WTC11 (cell line): ENCODE results near the gene WFS1. TPM values are rescaled to one million over a fixed set of nuclear protein-coding genes. Genes with fewer than 3 reads are reported as not detected.

Experiments used
- ATAC-seq: fragments of 200-7000 bp; cut with Tn5 transposase; 2 replicates; pipeline ENCODE4 v1.10.0; 2021; ENCODE audit warnings: mild to moderate bottlenecking, moderate library complexity
- CTCF ChIA-PET: fragments of 300-600 bp; sonication (Branson Sonifier 250); formaldehyde crosslinking; loops from one replicate; lab custom pipeline; 2021; ENCODE audit warnings: antibody characterized with exemption; lab: Charles Lee
- POLR2A ChIA-PET: fragments of 350-600 bp; sonication (Branson Sonifier 250); formaldehyde crosslinking; loops from one replicate; lab custom pipeline; 2021; ENCODE audit warnings: antibody characterized with exemption; lab: Charles Lee
- DNase-seq: peaks from one replicate; pipeline ENCODE4 v3.0.0; 2021; ENCODE audit warnings: low spot score
- H3K27ac Mint-ChIP-seq: 2 replicates; pipeline ENCODE4 v1.8.0; 2021; ENCODE audit warnings: mixed read lengths
- H3K27me3 Mint-ChIP-seq: 2 replicates; pipeline ENCODE4 v1.8.0; 2021; ENCODE audit warnings: low read depth, mild to moderate bottlenecking, moderate library complexity, mixed read lengths
- H3K36me3 Mint-ChIP-seq: 2 replicates; pipeline ENCODE4 v1.8.0; 2021; ENCODE audit warnings: mixed read lengths
- H3K4me1 Mint-ChIP-seq: 2 replicates; pipeline ENCODE4 v1.8.0; 2022; ENCODE audit warnings: mixed read lengths
- H3K4me3 Mint-ChIP-seq: 2 replicates; pipeline ENCODE4 v1.8.0; 2021; ENCODE audit warnings: mild to moderate bottlenecking, moderate library complexity, mixed read lengths
- H3K9me3 Mint-ChIP-seq: 2 replicates; pipeline ENCODE4 v1.8.0; 2021; ENCODE audit warnings: mixed read lengths
- CREM ChIP-seq: sonication (generic); formaldehyde crosslinking; IDR thresholded peaks from 2 replicates; pipeline ENCODE4 v1.8.1; 2022; ENCODE audit warnings: mild to moderate bottlenecking, missing genetic modification reagents, moderate library complexity
- CTCF ChIP-seq: fragments of 200-600 bp; IDR thresholded peaks from 2 replicates; pipeline ENCODE4 v1.8.0; 2022; ENCODE audit warnings: antibody characterized with exemption
- EMX1 ChIP-seq: fragments of 250-450 bp; sonication (Bioruptor Pico); IDR thresholded peaks from 2 replicates; pipeline ENCODE4 v1.8.0; 2021; ENCODE audit warnings: mild to moderate bottlenecking
- GABPB1 ChIP-seq: sonication (generic); formaldehyde crosslinking; IDR thresholded peaks from 2 replicates; pipeline ENCODE4 v1.8.1; 2023; ENCODE audit warnings: mild to moderate bottlenecking, missing genetic modification reagents
- MAX ChIP-seq: sonication (generic); formaldehyde crosslinking; IDR thresholded peaks from 2 replicates; pipeline ENCODE4 v1.8.0; 2022; ENCODE audit warnings: mild to moderate bottlenecking, missing genetic modification reagents
- MLX ChIP-seq: sonication (generic); formaldehyde crosslinking; IDR thresholded peaks from 2 replicates; pipeline ENCODE4 v1.8.1; 2023; ENCODE audit warnings: mild to moderate bottlenecking, missing genetic modification reagents, moderate library complexity
- MXD4 ChIP-seq: fragments of 250-450 bp; sonication (Bioruptor Pico); IDR thresholded peaks from 2 replicates; pipeline ENCODE4 v1.8.0; 2021; ENCODE audit warnings: mild to moderate bottlenecking, moderate library complexity, borderline replicate concordance
- MYBL2 ChIP-seq: sonication (generic); formaldehyde crosslinking; IDR thresholded peaks from 2 replicates; pipeline ENCODE4 v1.8.1; 2023; ENCODE audit warnings: mild to moderate bottlenecking, moderate library complexity, missing genetic modification reagents
- NR1H2 ChIP-seq: sonication (generic); formaldehyde crosslinking; IDR thresholded peaks from 2 replicates; pipeline ENCODE4 v1.9.0; 2021; ENCODE audit warnings: mild to moderate bottlenecking, moderate library complexity, missing genetic modification reagents
- NR3C1 ChIP-seq: sonication (generic); formaldehyde crosslinking; conservative IDR thresholded peaks from 2 replicates; pipeline ENCODE4 v1.8.1; 2023; ENCODE audit warnings: low read depth, mild to moderate bottlenecking, missing genetic modification reagents
- OVOL2 ChIP-seq: fragments of 250-450 bp; sonication (Bioruptor Pico); IDR thresholded peaks from 2 replicates; pipeline ENCODE4 v1.9.0; 2021; ENCODE audit warnings: mild to moderate bottlenecking, borderline replicate concordance
- RELA ChIP-seq: sonication (generic); formaldehyde crosslinking; IDR thresholded peaks from 2 replicates; pipeline ENCODE4 v1.8.1; 2022; ENCODE audit warnings: missing genetic modification reagents, mild to moderate bottlenecking, borderline replicate concordance
- TEAD1 ChIP-seq: sonication (generic); formaldehyde crosslinking; IDR thresholded peaks from 2 replicates; pipeline ENCODE4 v1.8.0; 2022; ENCODE audit warnings: mild to moderate bottlenecking, missing genetic modification reagents
- TEAD4 ChIP-seq: sonication (generic); formaldehyde crosslinking; IDR thresholded peaks from 2 replicates; pipeline ENCODE4 v1.8.0; 2022; ENCODE audit warnings: mild to moderate bottlenecking, missing genetic modification reagents
- ZBTB21 ChIP-seq: sonication (generic); formaldehyde crosslinking; IDR thresholded peaks from 2 replicates; pipeline ENCODE4 v1.8.1; 2023; ENCODE audit warnings: mild to moderate bottlenecking, missing genetic modification reagents, borderline replicate concordance
- ZNF219 ChIP-seq: sonication (generic); formaldehyde crosslinking; IDR thresholded peaks from 2 replicates; pipeline ENCODE4 v1.8.0; 2023; ENCODE audit warnings: missing genetic modification reagents, mild to moderate bottlenecking, borderline replicate concordance
- ZNF232 ChIP-seq: sonication (generic); formaldehyde crosslinking; IDR thresholded peaks from 2 replicates; pipeline ENCODE4 v1.8.0; 2022; ENCODE audit warnings: mild to moderate bottlenecking, missing genetic modification reagents
- ZNF263 ChIP-seq: sonication (generic); formaldehyde crosslinking; IDR thresholded peaks from 2 replicates; pipeline ENCODE4 v1.8.1; 2022; ENCODE audit warnings: low read depth, mild to moderate bottlenecking, moderate library complexity, missing genetic modification reagents
- ZNF416 ChIP-seq: fragments of 250-450 bp; sonication (Bioruptor Pico); IDR thresholded peaks from 2 replicates; pipeline ENCODE4 v1.9.0; 2021; ENCODE audit warnings: mild to moderate bottlenecking, inconsistent platforms
- ZNF423 ChIP-seq: fragments of 250-450 bp; sonication (Bioruptor Pico); IDR thresholded peaks from 2 replicates; pipeline ENCODE4 v2.1.2; 2022; ENCODE audit warnings: mild to moderate bottlenecking, moderate library complexity
- total RNA-seq: library from RNA; stranded (reverse); gene quantifications from 3 replicates; pipeline ENCODE4 v1.2.3, GENCODE V29; 2021
- TF ChIP-seq, protein P1 (sequence below): fragments of 250-450 bp; sonication (Bioruptor Pico); IDR thresholded peaks from 2 replicates; pipeline ENCODE4 v1.9.0; 2021; ENCODE audit warnings: moderate library complexity, mild to moderate bottlenecking, inconsistent platforms, borderline replicate concordance
- TF ChIP-seq, protein P2 (sequence below): sonication (generic); formaldehyde crosslinking; IDR thresholded peaks from 2 replicates; pipeline ENCODE4 v1.8.1; 2022; ENCODE audit warnings: low read depth, mild to moderate bottlenecking, moderate library complexity, missing genetic modification reagents, borderline replicate concordance
- TF ChIP-seq, protein P3 (sequence below): sonication (generic); formaldehyde crosslinking; IDR thresholded peaks from 2 replicates; pipeline ENCODE4 v1.8.1; 2023; ENCODE audit warnings: mild to moderate bottlenecking, missing genetic modification reagents
- TF ChIP-seq, protein P4 (sequence below): sonication (generic); formaldehyde crosslinking; IDR thresholded peaks from 2 replicates; pipeline ENCODE4 v1.8.0; 2022; ENCODE audit warnings: mild to moderate bottlenecking, missing genetic modification reagents
- TF ChIP-seq, protein P5 (sequence below): sonication (generic); formaldehyde crosslinking; IDR thresholded peaks from 2 replicates; pipeline ENCODE4 v1.8.1; 2022; ENCODE audit warnings: missing genetic modification reagents, borderline replicate concordance

Gene WFS1
- total RNA-seq, 1 experiment from 2014 or later, result 34.7 TPM

DNA sequence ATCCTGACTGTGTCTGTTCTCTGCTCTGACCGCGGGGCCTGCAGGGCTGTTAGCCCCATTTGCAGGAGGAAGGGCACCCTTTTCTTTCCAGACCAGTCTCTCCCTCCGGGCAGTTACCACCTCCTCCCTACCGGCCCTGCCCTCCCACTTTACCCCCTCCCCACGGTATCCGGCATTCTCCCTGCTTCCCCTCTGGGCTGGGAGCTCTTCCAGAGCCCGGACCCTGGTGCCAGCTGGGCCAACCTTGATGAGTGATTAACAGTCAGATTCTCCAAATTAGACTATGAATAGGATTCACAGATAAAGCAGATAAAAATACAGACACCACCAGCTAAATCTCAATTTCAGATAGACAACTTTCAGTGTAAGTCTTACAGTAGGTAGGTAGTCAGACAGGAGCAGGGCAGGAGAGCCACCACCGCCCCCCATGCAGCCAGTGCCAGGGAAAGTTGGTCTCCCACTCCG, 23.4 kb upstream of the WFS1 start:
- TF ChIP-seq MYBL2 (no peak), MLX (no peak), TEAD1 (CRISPR knock-in tag) (no peak), ZNF423 (CRISPR knock-in tag) (no peak), CTCF (no peak), ZNF232 (CRISPR knock-in tag) (no peak), CREM (CRISPR knock-in tag) (no peak), MXD4 (CRISPR knock-in tag) (no peak), MAX (CRISPR knock-in tag) (no peak), ZNF416 (no peak)
- TF ChIP-seq, protein P1, sequence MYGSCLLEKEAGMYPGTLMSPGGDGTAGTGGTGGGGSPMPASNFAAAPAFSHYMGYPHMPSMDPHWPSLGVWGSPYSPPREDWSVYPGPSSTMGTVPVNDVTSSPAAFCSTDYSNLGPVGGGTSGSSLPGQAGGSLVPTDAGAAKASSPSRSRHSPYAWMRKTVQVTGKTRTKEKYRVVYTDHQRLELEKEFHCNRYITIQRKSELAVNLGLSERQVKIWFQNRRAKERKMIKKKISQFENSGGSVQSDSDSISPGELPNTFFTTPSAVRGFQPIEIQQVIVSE (CRISPR knock-in tag), result no peak
- TF ChIP-seq, protein P2, sequence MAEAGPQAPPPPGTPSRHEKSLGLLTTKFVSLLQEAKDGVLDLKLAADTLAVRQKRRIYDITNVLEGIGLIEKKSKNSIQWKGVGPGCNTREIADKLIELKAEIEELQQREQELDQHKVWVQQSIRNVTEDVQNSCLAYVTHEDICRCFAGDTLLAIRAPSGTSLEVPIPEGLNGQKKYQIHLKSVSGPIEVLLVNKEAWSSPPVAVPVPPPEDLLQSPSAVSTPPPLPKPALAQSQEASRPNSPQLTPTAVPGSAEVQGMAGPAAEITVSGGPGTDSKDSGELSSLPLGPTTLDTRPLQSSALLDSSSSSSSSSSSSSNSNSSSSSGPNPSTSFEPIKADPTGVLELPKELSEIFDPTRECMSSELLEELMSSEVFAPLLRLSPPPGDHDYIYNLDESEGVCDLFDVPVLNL (CRISPR knock-in tag), result no peak
- TF ChIP-seq, protein P3, sequence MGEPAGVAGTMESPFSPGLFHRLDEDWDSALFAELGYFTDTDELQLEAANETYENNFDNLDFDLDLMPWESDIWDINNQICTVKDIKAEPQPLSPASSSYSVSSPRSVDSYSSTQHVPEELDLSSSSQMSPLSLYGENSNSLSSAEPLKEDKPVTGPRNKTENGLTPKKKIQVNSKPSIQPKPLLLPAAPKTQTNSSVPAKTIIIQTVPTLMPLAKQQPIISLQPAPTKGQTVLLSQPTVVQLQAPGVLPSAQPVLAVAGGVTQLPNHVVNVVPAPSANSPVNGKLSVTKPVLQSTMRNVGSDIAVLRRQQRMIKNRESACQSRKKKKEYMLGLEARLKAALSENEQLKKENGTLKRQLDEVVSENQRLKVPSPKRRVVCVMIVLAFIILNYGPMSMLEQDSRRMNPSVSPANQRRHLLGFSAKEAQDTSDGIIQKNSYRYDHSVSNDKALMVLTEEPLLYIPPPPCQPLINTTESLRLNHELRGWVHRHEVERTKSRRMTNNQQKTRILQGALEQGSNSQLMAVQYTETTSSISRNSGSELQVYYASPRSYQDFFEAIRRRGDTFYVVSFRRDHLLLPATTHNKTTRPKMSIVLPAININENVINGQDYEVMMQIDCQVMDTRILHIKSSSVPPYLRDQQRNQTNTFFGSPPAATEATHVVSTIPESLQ (CRISPR knock-in tag), result no peak
- H3K9me3 Mint-ChIP-seq, result peaks cover 17% of the 10 kb centered on the region
- CTCF ChIA-PET, result interaction anchor here (1.0 to 31.0 kb wide), 8 partner anchors 14 to 248 kb away, joined by 3 to 713 read pairs (median 4); partner anchors contain the start of gene WFS1
- DNase-seq, result no peak
- H3K4me1 Mint-ChIP-seq, result peaks cover 24% of the 10 kb centered on the region
- POLR2A ChIA-PET, result no interaction called here
- ATAC-seq, result peak; percentile 3; the same call in 1 of the 2 replicates
- no peak overlapping the region for H3K27ac Mint-ChIP-seq
- H3K27me3 Mint-ChIP-seq, result peaks cover 33% of the 10 kb centered on the region
- peak overlapping the region; percentile 52 for H3K4me3 Mint-ChIP-seq
- H3K36me3 Mint-ChIP-seq, result peaks cover 12% of the 10 kb centered on the region

- POLR2A ChIA-PET, result no interaction called here
- Mint-ChIP-seq H3K27ac (no peak overlapping the region), H3K9me3 (peaks cover 17% of the 10 kb centered on the region)
- no peak for TF ChIP-seq RELA
- TF ChIP-seq TEAD4 (CRISPR knock-in tag), result no peak
- no peak for TF ChIP-seq MXD4 (CRISPR knock-in tag)
- no peak for TF ChIP-seq ZBTB21 (CRISPR knock-in tag)
- TF ChIP-seq, protein P2 (CRISPR knock-in tag), result no peak
- no peak for TF ChIP-seq NR3C1 (CRISPR knock-in tag)
- TF ChIP-seq, protein P4, sequence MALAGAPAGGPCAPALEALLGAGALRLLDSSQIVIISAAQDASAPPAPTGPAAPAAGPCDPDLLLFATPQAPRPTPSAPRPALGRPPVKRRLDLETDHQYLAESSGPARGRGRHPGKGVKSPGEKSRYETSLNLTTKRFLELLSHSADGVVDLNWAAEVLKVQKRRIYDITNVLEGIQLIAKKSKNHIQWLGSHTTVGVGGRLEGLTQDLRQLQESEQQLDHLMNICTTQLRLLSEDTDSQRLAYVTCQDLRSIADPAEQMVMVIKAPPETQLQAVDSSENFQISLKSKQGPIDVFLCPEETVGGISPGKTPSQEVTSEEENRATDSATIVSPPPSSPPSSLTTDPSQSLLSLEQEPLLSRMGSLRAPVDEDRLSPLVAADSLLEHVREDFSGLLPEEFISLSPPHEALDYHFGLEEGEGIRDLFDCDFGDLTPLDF (CRISPR knock-in tag), result no peak
- no peak for TF ChIP-seq OVOL2 (CRISPR knock-in tag)
- TF ChIP-seq, protein P5, sequence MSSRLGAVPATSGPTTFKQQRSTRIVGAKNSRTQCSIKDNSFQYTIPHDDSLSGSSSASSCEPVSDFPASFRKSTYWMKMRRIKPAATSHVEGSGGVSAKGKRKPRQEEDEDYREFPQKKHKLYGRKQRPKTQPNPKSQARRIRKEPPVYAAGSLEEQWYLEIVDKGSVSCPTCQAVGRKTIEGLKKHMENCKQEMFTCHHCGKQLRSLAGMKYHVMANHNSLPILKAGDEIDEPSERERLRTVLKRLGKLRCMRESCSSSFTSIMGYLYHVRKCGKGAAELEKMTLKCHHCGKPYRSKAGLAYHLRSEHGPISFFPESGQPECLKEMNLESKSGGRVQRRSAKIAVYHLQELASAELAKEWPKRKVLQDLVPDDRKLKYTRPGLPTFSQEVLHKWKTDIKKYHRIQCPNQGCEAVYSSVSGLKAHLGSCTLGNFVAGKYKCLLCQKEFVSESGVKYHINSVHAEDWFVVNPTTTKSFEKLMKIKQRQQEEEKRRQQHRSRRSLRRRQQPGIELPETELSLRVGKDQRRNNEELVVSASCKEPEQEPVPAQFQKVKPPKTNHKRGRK, result no peak
- TF ChIP-seq GABPB1 (CRISPR knock-in tag), result no peak
- TF ChIP-seq NR1H2 (CRISPR knock-in tag), result no peak
- no peak for TF ChIP-seq EMX1 (CRISPR knock-in tag)
- TF ChIP-seq ZNF219 (CRISPR knock-in tag), result no peak
- no peak for TF ChIP-seq ZNF263 (CRISPR knock-in tag)
Observed at GRCh38 chr4:6248394-6248793, 21.3 kb upstream of the WFS1 start.

More at GRCh38 chr4:6248394-6248793, 21.3 kb upstream of the WFS1 start:
- ATAC-seq, result no peak
- no peak overlapping the region for H3K4me3 Mint-ChIP-seq
- CTCF ChIA-PET, result interaction anchor here (1.3 to 31.0 kb wide), 4 partner anchors 12 to 81 kb away, joined by 3 to 713 read pairs (median 30); partner anchors contain the start of gene JAKMIP1
- no peak for DNase-seq
- H3K36me3 Mint-ChIP-seq, result peaks cover 12% of the 10 kb centered on the region
- H3K27me3 Mint-ChIP-seq, result peaks cover 24% of the 10 kb centered on the region
- peaks cover 24% of the 10 kb centered on the region for H3K4me1 Mint-ChIP-seq
